Keratinocyte (primary cell): Measurements from ENCODE around the gene MYH15. TPM values are rescaled to one million over a fixed set of nuclear protein-coding genes. Genes with fewer than 3 reads are reported as not detected.

ENCODE experiments used
- DNase-seq: peaks from one replicate; pipeline ENCODE4 v3.0.0-alpha.2; 2011; ENCODE audit warnings: low read depth, missing footprints, low spot score
- FAIRE-seq: peaks from 2 replicates; lab custom pipeline; 2011; peaks lifted over from hg19 to GRCh38; lab: Jason Lieb, UNC
- H2AFZ ChIP-seq: 2 replicates; pipeline ENCODE4 v1.6.0; 2012; ENCODE audit warnings: low read length, control low read depth, inconsistent platforms; ENCODE audit not compliant: control insufficient read depth
- H3K27ac ChIP-seq: 2 replicates; pipeline ENCODE4 v1.5.1; 2011; ENCODE audit warnings: low read length; ENCODE audit not compliant: control insufficient read depth, insufficient read depth
- H3K27me3 ChIP-seq: 3 replicates; pipeline ENCODE4 v1.6.0; 2011; ENCODE audit warnings: low read length; ENCODE audit not compliant: control insufficient read depth, insufficient read depth; ENCODE audit errors: extremely low read depth
- H3K36me3 ChIP-seq, 2 experiments: 2 replicates in 1 of 2; 3 replicates in 1 of 2; pipeline ENCODE4 v1.5.1; 2011; ENCODE audit warnings: low read length in 2 of 2, mild to moderate bottlenecking in 1 of 2; ENCODE audit not compliant: control insufficient read depth in 2 of 2, insufficient read depth in 2 of 2; ENCODE audit errors: extremely low read depth in 1 of 2
- H3K4me1 ChIP-seq: 3 replicates; pipeline ENCODE4 v1.5.1; 2011; ENCODE audit warnings: low read length; ENCODE audit not compliant: control insufficient read depth, insufficient read depth; ENCODE audit errors: extremely low read depth
- H3K4me2 ChIP-seq: 3 replicates; pipeline ENCODE4 v1.6.0; 2011; ENCODE audit warnings: low read depth, low read length; ENCODE audit not compliant: control insufficient read depth, insufficient read depth; ENCODE audit errors: extremely low read depth
- H3K4me3 ChIP-seq, 3 experiments: fragments of 200-600 bp in 1 of 3; sonication (generic) in 1 of 3; 2 replicates in 2 of 3; 3 replicates in 1 of 3; pipeline ENCODE4 v1.5.1; 2011 to 2016; ENCODE audit warnings: low read length in 3 of 3, mild to moderate bottlenecking in 3 of 3, control low read depth in 2 of 3, inconsistent platforms in 1 of 3, low read depth in 1 of 3, mixed read lengths in 1 of 3, mixed run types in 1 of 3, moderate library complexity in 1 of 3; ENCODE audit not compliant: control insufficient read depth in 2 of 3, insufficient read depth in 2 of 3; ENCODE audit errors: extremely low read depth in 1 of 3
- H3K79me2 ChIP-seq: 2 replicates; pipeline ENCODE4 v1.6.0; 2012; ENCODE audit warnings: low read length; ENCODE audit not compliant: control insufficient read depth, insufficient read depth
- H3K9ac ChIP-seq: 3 replicates; pipeline ENCODE4 v1.6.0; 2011; ENCODE audit warnings: low read length; ENCODE audit not compliant: control insufficient read depth, insufficient read depth; ENCODE audit errors: extremely low read depth
- H3K9me1 ChIP-seq: 3 replicates; pipeline ENCODE4 v1.6.0; 2011; ENCODE audit warnings: low read length; ENCODE audit not compliant: control insufficient read depth, insufficient read depth; ENCODE audit errors: extremely low read depth
- H3K9me3 ChIP-seq: 2 replicates; pipeline ENCODE4 v1.5.1; 2012; ENCODE audit warnings: low read depth, low read length; ENCODE audit not compliant: control insufficient read depth
- H4K20me1 ChIP-seq: 3 replicates; pipeline ENCODE4 v1.6.0; 2011; ENCODE audit warnings: low read length; ENCODE audit not compliant: control insufficient read depth, insufficient read depth; ENCODE audit errors: extremely low read depth
- EZH2 ChIP-seq: IDR thresholded peaks from one replicate; pipeline ENCODE4 v1.6.1; 2012; ENCODE audit warnings: inconsistent platforms, mild to moderate bottlenecking, low read length, moderate library complexity
- dilution Hi-C: fragments of 300-500 bp; cut with MboI; formaldehyde crosslinking; loops from one replicate; pipeline ENCODE4 v1.7.0; 2020; ENCODE audit warnings: low sequenced_read_pairs; ENCODE audit not compliant: extremely low pct_ligation_motif_present
- polyA plus RNA-seq, 5 experiments: library from polyadenylated mRNA; depleted of rRNA in 3 of 5; stranded (reverse) in 3 of 5; stranded (forward) in 1 of 5; unstranded in 1 of 5; fragments of >200 nt; gene quantifications; 1 replicate in 1 of 5; 2 replicates in 3 of 5; 3 replicates in 1 of 5; pipeline versions ENCODE4 v1.2.1 to v1.2.3, GENCODE V29; 2011 to 2012; ENCODE audit warnings: missing spikeins in 2 of 5, low read depth in 1 of 5, low replicate concordance in 1 of 5
- TF ChIP-seq, protein P1 (sequence below), 3 experiments: IDR thresholded peaks in 1 of 3; conservative IDR thresholded peaks in 1 of 3; optimal IDR thresholded peaks in 1 of 3; 2 replicates in 2 of 3; 3 replicates in 1 of 3; pipeline versions ENCODE3 to v1.5.1; 2011; ENCODE audit warnings: low read length in 3 of 3, mild to moderate bottlenecking in 3 of 3, moderate library complexity in 2 of 3, control low read depth in 1 of 3, inconsistent platforms in 1 of 3; ENCODE audit not compliant: insufficient read depth in 2 of 3; ENCODE audit errors: extremely low read depth in 1 of 3

MYH15 gene
- polyA plus RNA-seq, 1 donor (not counting 4 experiments of a cell fraction or from before 2014, with no cell fraction given), result 0.87 TPM

DNA sequence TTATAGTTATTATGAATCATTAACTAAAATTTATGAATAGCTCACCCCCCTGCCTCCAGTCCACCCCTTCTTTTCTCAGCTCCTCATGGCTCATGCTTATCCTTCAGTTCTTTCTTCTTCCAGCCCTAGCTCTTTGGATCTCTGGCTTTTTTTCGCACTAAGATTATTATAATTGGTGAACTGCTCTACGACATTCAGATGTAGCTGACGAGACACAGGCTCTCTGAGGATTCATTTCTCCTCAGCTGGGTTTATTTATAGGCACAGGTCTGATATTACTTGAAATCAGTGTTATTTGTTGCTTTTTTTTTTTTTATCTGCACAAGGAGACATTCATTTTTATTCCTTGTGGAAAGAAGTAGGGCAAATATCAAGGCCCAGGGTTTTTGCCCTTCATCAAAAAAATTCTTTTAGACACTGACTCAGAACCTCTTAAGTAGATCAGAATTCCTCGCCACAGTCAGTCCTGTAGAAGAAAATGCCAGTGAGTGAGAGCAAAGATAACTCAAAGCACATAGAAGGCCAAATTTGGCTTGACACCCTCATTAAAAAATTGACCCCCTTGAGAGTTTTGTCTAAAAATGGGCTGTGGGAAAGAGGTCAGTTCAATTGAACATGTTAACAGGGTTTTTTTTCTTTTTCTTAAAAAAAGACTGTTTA is 106.6 kb downstream of the MYH15 start:
- dilution Hi-C loops, result no loop called here
- Histone ChIP-seq H2AFZ (no peak overlapping the region), H3K4me2 (no peak overlapping the region), H3K9ac (no peak overlapping the region), H3K27ac (no peak overlapping the region), H3K79me2 (no peaks in the 10 kb centered on the region), H3K9me3 (no peaks in the 10 kb centered on the region), H3K9me1 (no peaks in the 10 kb centered on the region), H3K27me3 (no peaks in the 10 kb centered on the region), H3K4me1 (no peaks in the 10 kb centered on the region), H4K20me1 (no peaks in the 10 kb centered on the region), H3K4me3 (no peak overlapping the region), H3K36me3 (no peaks in the 10 kb centered on the region)
- FAIRE-seq (no peak), DNase-seq (no peak)
- TF ChIP-seq, protein P1, sequence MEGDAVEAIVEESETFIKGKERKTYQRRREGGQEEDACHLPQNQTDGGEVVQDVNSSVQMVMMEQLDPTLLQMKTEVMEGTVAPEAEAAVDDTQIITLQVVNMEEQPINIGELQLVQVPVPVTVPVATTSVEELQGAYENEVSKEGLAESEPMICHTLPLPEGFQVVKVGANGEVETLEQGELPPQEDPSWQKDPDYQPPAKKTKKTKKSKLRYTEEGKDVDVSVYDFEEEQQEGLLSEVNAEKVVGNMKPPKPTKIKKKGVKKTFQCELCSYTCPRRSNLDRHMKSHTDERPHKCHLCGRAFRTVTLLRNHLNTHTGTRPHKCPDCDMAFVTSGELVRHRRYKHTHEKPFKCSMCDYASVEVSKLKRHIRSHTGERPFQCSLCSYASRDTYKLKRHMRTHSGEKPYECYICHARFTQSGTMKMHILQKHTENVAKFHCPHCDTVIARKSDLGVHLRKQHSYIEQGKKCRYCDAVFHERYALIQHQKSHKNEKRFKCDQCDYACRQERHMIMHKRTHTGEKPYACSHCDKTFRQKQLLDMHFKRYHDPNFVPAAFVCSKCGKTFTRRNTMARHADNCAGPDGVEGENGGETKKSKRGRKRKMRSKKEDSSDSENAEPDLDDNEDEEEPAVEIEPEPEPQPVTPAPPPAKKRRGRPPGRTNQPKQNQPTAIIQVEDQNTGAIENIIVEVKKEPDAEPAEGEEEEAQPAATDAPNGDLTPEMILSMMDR (optimal IDR thresholded peaks at IDR 0.05 in 1 of 3, IDR thresholded peaks at IDR 0.05 in 1 of 3, conservative IDR thresholded peaks at IDR 0.05 in 1 of 3; ENCODE audit: extremely low read depth in 1 of 3, insufficient read depth in 2 of 3, low read length in 3 of 3), result no peak
- TF ChIP-seq EZH2, result no peak

DNA sequence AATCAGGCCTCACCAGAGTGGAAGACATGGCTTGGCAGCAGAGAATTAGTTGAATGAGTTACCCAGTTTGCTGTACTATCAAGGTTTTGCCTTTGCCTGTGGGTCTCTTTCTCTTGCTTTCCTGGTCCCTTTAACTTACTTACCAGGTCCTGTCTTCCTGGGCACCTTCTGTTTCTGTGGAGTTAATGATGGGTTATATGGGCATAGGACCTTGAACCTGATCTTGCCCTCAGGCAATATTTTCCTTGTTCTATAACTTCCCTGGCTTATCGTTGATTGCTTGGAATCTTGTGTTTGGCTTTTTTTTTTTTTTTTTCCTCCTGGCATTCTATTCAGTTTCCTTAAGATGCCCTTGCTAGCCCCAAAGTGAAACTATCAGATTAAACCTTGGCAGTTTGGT is 107.2 kb downstream of the MYH15 start:
- H3K4me1 ChIP-seq, result no peaks in the 10 kb centered on the region
- H4K20me1 ChIP-seq, result no peaks in the 10 kb centered on the region
- H3K9ac ChIP-seq, result no peak overlapping the region
- FAIRE-seq, result no peak
- H3K9me3 ChIP-seq, result no peaks in the 10 kb centered on the region
- no peak overlapping the region for H3K4me3 ChIP-seq
- no peaks in the 10 kb centered on the region for H3K36me3 ChIP-seq
- no peak for DNase-seq
- TF ChIP-seq, protein P1 (optimal IDR thresholded peaks at IDR 0.05 in 1 of 3, IDR thresholded peaks at IDR 0.05 in 1 of 3, conservative IDR thresholded peaks at IDR 0.05 in 1 of 3; ENCODE audit: extremely low read depth in 1 of 3, insufficient read depth in 2 of 3, low read length in 3 of 3), result no peak
- no peak for TF ChIP-seq EZH2
- H3K27me3 ChIP-seq, result no peaks in the 10 kb centered on the region
- H3K4me2 ChIP-seq, result no peak overlapping the region
- no peaks in the 10 kb centered on the region for H3K79me2 ChIP-seq
- dilution Hi-C loops, result no loop called here
- no peak overlapping the region for H2AFZ ChIP-seq
- H3K27ac ChIP-seq, result no peak overlapping the region
- no peaks in the 10 kb centered on the region for H3K9me1 ChIP-seq
